ENCODE data around the gene SYNE3. TPM values are rescaled to one million over a fixed set of nuclear protein-coding genes. Genes with fewer than 3 reads are reported as not detected.
A peak's percentile ranks its signal among the peaks of the same experiment; 100 is the strongest.

The SYNE3 gene
- total RNA-seq, 1 donor from 2014 or later: 11.3 TPM

DNA sequence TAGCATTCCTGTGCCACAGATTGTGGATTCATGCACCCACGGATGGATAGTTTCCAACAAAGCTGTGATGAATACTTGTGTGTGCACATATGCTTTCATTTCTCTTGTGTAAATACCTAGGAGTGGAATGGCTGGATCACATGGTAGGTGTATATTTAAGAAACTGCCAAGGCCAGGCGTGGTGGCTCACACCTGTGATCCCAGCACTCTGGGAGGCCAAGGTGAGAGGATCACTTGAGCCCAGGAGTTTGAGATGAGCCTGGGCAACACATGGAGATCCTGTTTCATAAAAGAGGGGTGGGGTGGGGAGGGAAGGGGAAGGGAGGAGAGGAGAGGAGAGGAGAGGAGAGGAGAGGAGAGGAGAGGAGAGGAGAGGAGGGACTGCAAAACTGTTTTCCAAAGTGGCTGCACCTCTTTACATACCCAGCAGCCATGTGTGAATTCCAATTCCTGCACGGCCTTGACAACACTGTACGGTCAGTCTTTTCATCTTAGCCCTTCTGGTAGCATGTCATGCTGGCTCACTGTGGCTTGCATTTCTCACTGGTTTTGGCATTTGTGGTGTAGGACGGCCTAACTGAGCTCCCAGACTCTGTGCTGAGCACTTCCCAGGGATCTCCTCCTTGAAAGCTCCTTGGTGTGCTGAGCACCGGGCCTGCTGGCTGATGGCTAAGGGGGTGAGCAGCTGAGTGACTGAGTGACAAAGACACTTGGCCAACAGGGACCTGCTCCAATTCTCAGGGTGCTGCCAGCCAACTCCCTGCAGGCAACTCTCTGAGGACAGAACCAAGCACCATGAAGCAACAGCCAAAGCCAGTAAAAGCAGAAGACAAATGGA lies 27.9 kb downstream of the SYNE3 start:
- intact Hi-C loops (cut with micrococcal nuclease): no loop called here
- TF ChIP-seq CTCF (IDR thresholded peaks at IDR 0.05; ENCODE audit: borderline replicate concordance): no peak
- Histone ChIP-seq H3K27me3 (ENCODE audit: low read depth) (no peaks in the 10 kb centered on the region), H3K4me3 (no peak overlapping the region), H3K9me3 (replicated peaks) (no peaks in the 10 kb centered on the region), H3K27ac (replicated peaks) (peak overlapping the region; percentile 72), H3K4me1 (peaks cover 62% of the 10 kb centered on the region), H3K36me3 (no peaks in the 10 kb centered on the region)
- DNase-seq: peak; percentile 52

DNA sequence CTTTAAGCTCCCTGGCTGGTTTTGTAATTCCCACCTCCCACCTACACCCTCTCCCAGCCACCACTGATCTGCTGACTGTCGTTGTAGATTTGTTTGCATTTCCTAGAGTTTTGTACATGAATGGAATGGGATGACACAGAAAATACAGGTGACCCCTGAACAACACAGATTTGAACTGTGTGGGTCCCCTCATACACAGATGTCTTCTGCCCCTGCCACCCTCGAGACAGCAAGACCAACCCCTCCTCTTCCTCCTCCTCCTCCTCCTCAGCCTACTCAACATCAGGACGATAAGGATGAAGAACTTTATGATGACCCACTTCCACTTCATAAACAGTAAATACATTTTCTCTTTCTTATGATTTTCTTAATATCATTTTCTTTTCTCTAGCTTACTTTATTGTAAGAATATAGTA lies 28.8 kb downstream of the SYNE3 start:
- no peaks in the 10 kb centered on the region for H3K9me3 ChIP-seq (replicated peaks)

DNA sequence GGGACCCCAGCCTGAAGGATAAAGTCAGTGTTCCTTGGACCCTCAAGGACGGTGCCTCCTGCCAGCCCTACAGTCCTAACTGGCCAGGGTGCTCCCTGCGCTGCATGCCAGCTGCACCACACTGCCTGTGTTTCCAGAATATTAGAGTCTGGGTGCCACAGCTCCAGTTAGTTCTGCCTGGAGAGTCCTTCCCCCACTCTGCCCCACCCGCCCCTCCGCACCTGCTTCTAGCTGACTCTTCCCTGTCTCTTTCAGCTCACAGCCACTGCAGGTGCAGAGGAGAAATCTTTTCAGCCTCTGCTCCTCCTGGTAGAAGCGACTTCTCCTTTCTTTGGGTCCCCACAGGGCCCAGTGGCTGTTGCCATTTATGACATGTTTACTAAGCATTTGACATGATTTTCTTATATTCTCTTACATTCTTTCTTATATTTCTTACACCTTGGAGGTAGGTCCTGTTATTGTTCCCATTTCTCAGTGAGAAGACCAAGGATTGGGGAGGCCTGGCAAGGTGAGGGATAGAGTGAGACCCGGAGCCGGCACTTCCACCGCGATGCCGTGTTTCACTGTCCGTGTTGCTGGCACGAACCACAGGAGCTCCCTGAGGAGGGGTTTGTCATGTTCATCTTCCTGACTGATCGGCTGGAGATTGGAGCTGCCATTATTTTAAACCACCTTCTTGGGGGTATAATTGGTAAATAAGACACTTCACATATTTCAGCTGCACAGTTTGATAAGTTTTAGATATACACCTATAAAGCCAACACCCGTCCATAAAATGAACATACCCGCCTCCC lies 29.4 kb downstream of the SYNE3 start:
- Histone ChIP-seq H3K4me1 (peaks cover 77% of the 10 kb centered on the region), H3K27me3 (ENCODE audit: low read depth) (no peaks in the 10 kb centered on the region), H3K36me3 (no peaks in the 10 kb centered on the region), H3K27ac (replicated peaks) (no peak overlapping the region), H3K9me3 (replicated peaks) (no peaks in the 10 kb centered on the region), H3K4me3 (no peak overlapping the region)
- TF ChIP-seq CTCF (IDR thresholded peaks at IDR 0.05; ENCODE audit: borderline replicate concordance): no peak
- intact Hi-C loops (cut with micrococcal nuclease): no loop called here
- DNase-seq: no peak

More for the DNA sequence above, 28.8 kb downstream of the SYNE3 start:
- H3K4me3 ChIP-seq: no peak overlapping the region
- no peak for DNase-seq
- TF ChIP-seq CTCF (IDR thresholded peaks at IDR 0.05; ENCODE audit: borderline replicate concordance): no peak
- no peak overlapping the region for H3K27ac ChIP-seq (replicated peaks)
- H3K36me3 ChIP-seq: no peaks in the 10 kb centered on the region
- no peaks in the 10 kb centered on the region for H3K27me3 ChIP-seq (ENCODE audit: low read depth)
- peaks cover 71% of the 10 kb centered on the region for H3K4me1 ChIP-seq
- intact Hi-C loops (cut with micrococcal nuclease): no loop called here

DNA sequence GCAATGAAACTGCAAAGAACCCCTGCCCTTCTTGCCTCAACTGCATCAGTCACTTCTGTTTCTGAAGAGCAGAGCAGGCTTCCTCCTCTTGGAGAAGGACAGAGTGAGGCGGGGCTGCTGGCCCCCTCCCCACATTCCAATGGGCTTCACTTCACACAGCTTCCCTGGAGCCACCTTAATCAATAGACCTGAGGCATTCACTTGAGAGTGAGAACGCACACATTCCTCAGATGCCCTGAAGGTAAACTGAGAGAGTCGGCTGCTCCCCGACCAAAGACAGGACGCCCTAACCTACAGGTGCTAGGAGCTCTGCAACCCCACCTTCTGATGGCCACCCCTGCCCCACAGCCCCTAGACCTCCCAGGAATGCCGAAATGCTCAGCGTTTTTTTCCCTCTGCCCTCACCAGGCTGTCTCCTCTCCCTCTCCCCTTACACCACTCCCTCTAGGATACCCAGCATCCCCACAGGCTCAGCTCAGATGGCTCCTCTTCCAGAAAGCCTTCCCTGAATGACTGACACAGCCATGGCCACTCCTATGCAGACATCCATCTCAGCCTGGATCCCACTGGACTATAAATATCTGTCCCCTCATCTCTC lies 31.1 kb downstream of the SYNE3 start:
- Histone ChIP-seq H3K27me3 (ENCODE audit: low read depth) (no peaks in the 10 kb centered on the region), H3K36me3 (no peaks in the 10 kb centered on the region), H3K4me3 (no peak overlapping the region), H3K9me3 (replicated peaks) (no peaks in the 10 kb centered on the region), H3K27ac (replicated peaks) (no peak overlapping the region), H3K4me1 (peaks cover 83% of the 10 kb centered on the region)
- intact Hi-C loops (cut with micrococcal nuclease): no loop called here
- DNase-seq: no peak
- no peak for TF ChIP-seq CTCF (IDR thresholded peaks at IDR 0.05; ENCODE audit: borderline replicate concordance)

- H3K27ac ChIP-seq (replicated peaks): peak overlapping the region; percentile 83
- peaks cover 83% of the 10 kb centered on the region for H3K4me1 ChIP-seq
- TF ChIP-seq CTCF (IDR thresholded peaks at IDR 0.05; ENCODE audit: borderline replicate concordance): no peak
- no peak for DNase-seq
- H3K9me3 ChIP-seq (replicated peaks): no peaks in the 10 kb centered on the region
- intact Hi-C loops (cut with micrococcal nuclease): no loop called here
- no peaks in the 10 kb centered on the region for H3K36me3 ChIP-seq
- no peak overlapping the region for H3K4me3 ChIP-seq
- no peaks in the 10 kb centered on the region for H3K27me3 ChIP-seq (ENCODE audit: low read depth)
Observed at GRCh38 chr14:95484296-95484695, 32.2 kb downstream of the SYNE3 start.
